Omental fat pad (tissue), 4 donors: ENCODE measurements around the gene STARD4. TPM values are rescaled to one million over a fixed set of nuclear protein-coding genes. Genes with fewer than 3 reads are reported as not detected.

Experiments used
- ATAC-seq: fragments of 150-250 bp; one replicate; pipeline ENCODE4 v1.9.1; 2016; ENCODE audit warnings: mild to moderate bottlenecking, moderate library complexity; ENCODE audit not compliant: low FRiP score
- DNase-seq: peaks from one replicate; pipeline ENCODE4 v3.0.0-alpha.2; 2019; ENCODE audit warnings: low spot score
- CTCF ChIP-seq, 3 donors: fragments of 450-650 bp; IDR thresholded peaks; one replicate each; pipeline ENCODE4 v1.5.1; 2016 to 2017; ENCODE audit warnings: antibody characterized with exemption in 3 of 3, mild to moderate bottlenecking in 3 of 3, moderate library complexity in 2 of 3
- total RNA-seq, 4 donors: library from RNA; depleted of rRNA; stranded (reverse); fragments of >200 nt; gene quantifications; one replicate each; pipeline ENCODE4 v1.1.0, GENCODE V29; 2016

Gene STARD4
- total RNA-seq, 4 donors from 2014 or later: 7.3 to 27.3 (median 13.5) TPM

- no peak for TF ChIP-seq CTCF (IDR thresholded peaks at IDR 0.05)
- DNase-seq (no peak), ATAC-seq (no peak)
These were observed 15.7 kb upstream of the STARD4 start for GRCh38 chr5:111528056-111528455.

- no peak for TF ChIP-seq CTCF (IDR thresholded peaks at IDR 0.05)
- DNase-seq: no peak
- no peak for ATAC-seq
These were observed 8.6 kb upstream of the STARD4 start for GRCh38 chr5:111520908-111521307.

- no peak for TF ChIP-seq CTCF (IDR thresholded peaks at IDR 0.05)
- no peak for ATAC-seq
- no peak for DNase-seq
These were observed 6.4 kb upstream of the STARD4 start for GRCh38 chr5:111518777-111519176.

- DNase-seq (no peak), ATAC-seq (no peak)
- no peak for TF ChIP-seq CTCF (IDR thresholded peaks at IDR 0.05)
These were observed 5.6 kb upstream of the STARD4 start for GRCh38 chr5:111517853-111518501.

- ATAC-seq (no peak), DNase-seq (no peak)
- TF ChIP-seq CTCF (IDR thresholded peaks at IDR 0.05): no peak
These were observed 1.8 kb upstream of the STARD4 start for GRCh38 chr5:111514087-111514486.

GRCh38 chr5:111513131-111513520 is 791 bp upstream of the STARD4 start:
- no peak for TF ChIP-seq CTCF (IDR thresholded peaks at IDR 0.05)
- ATAC-seq: no peak
- DNase-seq: no peak

GRCh38 chr5:111511831-111512374 is 432 bp downstream of the STARD4 start:
- peak; percentile 27 for ATAC-seq
- DNase-seq: peak; percentile 23
- TF ChIP-seq CTCF (IDR thresholded peaks at IDR 0.05): no peak
